ENCODE results near the gene UBE2O.

The UBE2O gene

DNA sequence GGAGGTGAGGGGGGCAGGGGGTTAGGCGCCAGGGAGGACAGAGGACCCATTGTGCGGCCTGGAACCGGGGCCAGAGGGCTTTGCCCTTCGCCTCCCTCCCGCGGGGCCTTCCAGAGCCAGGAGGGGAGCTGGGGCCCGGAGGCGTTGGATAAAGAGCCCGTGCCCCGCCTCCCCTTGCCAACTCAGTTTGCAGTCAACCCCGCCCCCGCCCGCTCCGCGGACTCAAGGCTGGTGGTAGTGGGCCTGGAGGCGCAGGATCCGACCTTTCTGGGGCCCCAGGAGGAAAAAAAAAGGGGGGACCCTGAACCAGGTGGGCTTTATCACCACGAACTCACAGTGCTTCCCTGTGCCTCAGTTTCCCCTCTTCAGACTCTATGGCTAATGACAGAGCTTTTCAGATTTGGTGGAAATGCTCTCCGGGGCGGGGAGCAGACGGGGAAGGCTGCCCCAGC lies 70.6 kb downstream of the UBE2O start:
- peak overlapping the region; percentile 55 for H3K4me3 ChIP-seq (ENCODE audit: control insufficient read depth, low read depth, low read length)
- no peak for DNase-seq (ENCODE audit: low read depth)
- TF ChIP-seq, protein P1, sequence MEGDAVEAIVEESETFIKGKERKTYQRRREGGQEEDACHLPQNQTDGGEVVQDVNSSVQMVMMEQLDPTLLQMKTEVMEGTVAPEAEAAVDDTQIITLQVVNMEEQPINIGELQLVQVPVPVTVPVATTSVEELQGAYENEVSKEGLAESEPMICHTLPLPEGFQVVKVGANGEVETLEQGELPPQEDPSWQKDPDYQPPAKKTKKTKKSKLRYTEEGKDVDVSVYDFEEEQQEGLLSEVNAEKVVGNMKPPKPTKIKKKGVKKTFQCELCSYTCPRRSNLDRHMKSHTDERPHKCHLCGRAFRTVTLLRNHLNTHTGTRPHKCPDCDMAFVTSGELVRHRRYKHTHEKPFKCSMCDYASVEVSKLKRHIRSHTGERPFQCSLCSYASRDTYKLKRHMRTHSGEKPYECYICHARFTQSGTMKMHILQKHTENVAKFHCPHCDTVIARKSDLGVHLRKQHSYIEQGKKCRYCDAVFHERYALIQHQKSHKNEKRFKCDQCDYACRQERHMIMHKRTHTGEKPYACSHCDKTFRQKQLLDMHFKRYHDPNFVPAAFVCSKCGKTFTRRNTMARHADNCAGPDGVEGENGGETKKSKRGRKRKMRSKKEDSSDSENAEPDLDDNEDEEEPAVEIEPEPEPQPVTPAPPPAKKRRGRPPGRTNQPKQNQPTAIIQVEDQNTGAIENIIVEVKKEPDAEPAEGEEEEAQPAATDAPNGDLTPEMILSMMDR (conservative IDR thresholded peaks at IDR 0.05; ENCODE audit: control insufficient read depth, insufficient read depth, low read depth, low read length), result no peak

DNA sequence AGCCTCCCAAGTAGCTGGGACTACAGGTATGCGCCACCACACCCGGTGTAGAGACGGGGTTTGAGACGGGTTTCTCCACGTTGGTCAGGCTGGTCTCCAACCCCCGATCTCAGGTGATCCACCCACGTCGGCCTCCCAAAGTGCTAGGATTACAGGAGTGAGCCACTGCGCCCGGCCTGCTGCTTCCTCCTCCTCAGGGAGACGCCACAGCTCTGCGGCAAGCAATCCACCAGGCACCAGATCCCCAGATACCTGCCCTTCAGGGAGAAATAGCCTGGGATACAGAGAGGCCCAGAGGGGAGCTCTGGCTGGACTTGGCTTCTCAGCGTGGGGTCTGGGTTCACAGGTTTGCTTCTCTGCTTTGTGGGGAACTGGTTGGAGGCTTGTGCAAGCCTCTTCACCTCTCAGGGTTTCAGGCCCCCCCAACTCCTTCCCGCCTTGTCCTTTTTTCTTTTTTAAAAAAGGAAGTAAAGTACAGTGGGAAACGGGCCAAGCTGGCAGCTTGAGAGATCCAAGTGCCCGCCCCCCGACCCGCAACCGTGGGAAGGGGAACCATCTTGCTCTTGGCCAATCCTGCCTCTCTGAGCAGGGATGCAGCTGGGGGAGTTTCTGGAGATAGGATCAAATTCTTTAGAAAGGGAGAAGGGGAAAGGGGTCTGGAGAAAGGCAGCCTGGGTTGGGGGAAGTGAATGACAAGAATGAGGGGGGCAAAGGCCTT lies 71.2 kb downstream of the UBE2O start:
- no peak for DNase-seq (ENCODE audit: low read depth)
- no peak overlapping the region for H3K4me3 ChIP-seq (ENCODE audit: control insufficient read depth, low read depth, low read length)
- TF ChIP-seq, protein P1 (conservative IDR thresholded peaks at IDR 0.05; ENCODE audit: control insufficient read depth, insufficient read depth, low read depth, low read length), result no peak

DNA sequence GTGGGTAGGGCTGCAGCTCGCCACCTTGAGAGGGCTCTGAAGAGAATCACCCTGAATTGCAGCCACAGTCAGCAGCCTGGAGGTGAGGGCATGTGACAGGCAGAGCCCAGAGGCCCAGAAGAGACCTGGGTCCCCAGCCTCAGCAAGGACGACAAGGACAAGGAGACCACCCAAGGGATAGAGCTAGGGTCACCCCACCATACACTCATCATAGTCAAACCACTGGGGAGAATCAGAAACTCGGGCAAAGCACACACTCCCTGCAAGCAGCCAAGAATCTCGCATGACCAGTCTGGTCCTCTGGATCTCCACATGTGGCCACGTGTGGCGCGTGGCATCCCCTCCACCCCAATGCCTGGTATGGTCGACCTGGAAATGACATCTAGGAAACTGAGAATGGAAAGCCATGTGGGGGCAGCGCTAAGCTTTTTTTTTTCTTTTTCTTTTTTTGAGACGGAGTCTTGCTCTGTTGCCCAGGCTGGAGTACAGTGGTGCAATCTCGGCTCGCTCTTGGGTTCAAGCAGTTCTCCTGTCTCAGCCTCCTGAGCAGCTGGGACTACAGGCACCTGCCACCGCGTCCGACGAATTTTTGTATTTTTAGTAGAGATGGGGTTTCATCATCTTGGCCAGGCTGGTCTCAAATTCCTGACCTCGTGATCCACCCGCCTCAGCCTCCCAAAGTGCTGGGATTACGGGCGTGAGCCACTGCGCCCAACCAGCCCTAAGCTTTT lies 73.1 kb downstream of the UBE2O start:
- no peak for DNase-seq (ENCODE audit: low read depth)
- no peak overlapping the region for H3K4me3 ChIP-seq (ENCODE audit: control insufficient read depth, low read depth, low read length)
- TF ChIP-seq, protein P1 (conservative IDR thresholded peaks at IDR 0.05; ENCODE audit: control insufficient read depth, insufficient read depth, low read depth, low read length), result no peak

DNA sequence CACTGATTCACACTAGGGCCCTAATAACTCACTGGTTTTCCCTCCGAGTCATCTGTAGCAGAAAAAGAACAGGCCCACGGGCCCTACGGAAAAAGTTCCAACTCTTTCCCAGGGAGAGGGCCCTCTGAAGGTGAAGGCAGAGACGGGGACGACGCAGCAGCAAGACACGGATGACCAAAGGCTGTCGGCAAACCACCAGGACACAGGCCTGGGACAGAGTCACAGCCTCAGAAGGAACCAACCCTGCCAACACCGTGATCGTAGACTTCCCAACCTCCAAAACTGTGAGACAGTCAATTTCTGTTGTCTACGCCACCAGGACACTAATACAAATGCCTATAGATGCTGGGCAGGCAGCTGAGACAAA lies 73.7 kb downstream of the UBE2O start:
- no peak overlapping the region for H3K4me3 ChIP-seq (ENCODE audit: control insufficient read depth, low read depth, low read length)
- TF ChIP-seq, protein P1 (conservative IDR thresholded peaks at IDR 0.05; ENCODE audit: control insufficient read depth, insufficient read depth, low read depth, low read length), result no peak
- no peak for DNase-seq (ENCODE audit: low read depth)

DNA sequence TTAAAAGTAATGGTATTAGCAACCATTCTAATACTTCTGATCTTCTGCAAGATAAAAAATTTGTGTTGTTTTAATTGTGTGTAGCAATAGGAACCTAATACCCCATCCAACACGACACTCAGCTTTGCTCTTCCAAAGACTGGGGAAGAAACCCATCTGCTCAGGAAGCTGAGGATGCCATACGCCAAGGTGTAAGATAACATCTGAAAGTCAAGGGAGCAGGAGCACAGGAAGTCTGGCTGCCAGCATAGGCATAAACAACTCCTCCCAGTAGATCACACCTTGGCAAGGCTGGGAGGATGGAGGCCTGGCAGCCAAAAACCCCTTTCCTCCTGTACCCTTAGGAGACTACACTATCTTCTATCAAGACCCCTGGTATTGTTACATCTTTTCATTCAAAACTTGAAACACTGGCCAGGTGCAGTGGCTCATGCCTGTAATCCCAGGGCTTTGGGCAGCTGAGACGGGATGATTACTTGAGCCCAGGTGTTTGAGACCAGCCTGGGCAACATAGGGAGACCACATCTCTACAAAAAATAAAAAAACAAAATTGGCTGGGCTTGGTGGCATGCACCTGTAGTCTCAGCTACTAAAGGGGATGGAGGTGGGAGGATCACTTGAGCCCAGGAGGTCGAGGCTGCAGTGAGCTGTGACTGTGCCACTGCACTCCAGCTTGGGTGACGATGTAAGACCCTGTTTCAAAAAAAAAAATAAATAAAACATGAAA lies 74.2 kb downstream of the UBE2O start:
- TF ChIP-seq, protein P1 (conservative IDR thresholded peaks at IDR 0.05; ENCODE audit: control insufficient read depth, insufficient read depth, low read depth, low read length), result no peak
- H3K4me3 ChIP-seq (ENCODE audit: control insufficient read depth, low read depth, low read length), result no peak overlapping the region
- DNase-seq (ENCODE audit: low read depth), result no peak

DNA sequence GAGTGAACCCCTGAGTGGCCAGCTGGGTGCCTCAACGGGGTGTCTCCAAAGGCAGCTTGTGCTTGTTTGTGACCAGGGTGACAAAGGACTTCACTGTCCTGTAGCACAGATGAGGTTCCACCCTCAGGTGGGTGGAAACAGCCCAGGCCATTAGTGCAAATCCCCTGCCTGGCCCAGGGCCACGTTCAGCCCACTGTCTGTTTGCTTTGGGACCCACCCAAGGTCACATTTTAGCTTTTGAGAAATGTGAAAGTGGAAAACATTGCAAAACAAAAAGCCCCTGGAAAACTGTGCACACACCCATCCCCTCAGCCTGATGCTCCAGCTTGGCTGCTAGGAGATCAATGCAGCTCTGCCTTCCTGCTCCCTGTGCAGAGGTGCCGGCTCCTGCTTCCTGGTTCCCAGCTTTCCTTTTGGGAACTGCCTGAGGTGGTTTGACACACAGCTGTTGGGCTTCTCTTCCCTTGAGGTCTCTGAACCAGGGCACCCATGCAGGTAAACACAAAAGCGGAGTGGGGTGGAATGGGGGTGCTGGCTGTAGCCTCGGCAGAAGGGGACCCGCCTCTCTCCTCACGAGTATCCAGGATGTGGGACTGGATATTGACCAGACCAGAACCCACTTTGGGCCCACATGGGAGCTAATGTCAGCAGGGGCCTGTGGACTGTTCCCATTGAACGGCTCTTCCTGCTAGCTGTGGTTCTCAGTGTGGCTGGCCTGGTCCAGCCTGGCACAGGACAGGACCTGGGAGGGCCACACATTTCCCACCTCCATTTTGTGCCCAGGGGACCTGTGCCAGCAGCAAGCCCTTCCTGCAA lies 76.4 kb downstream of the UBE2O start:
- no peak overlapping the region for H3K4me3 ChIP-seq (ENCODE audit: control insufficient read depth, low read depth, low read length)
- TF ChIP-seq, protein P1 (conservative IDR thresholded peaks at IDR 0.05; ENCODE audit: control insufficient read depth, insufficient read depth, low read depth, low read length), result no peak
- DNase-seq (ENCODE audit: low read depth), result no peak

Data from fibroblast of mammary gland (primary cell).